GM12801 (cell line): ENCODE results near the gene METTL1.

Source experiments
- CTCF ChIP-seq: IDR thresholded peaks from one replicate; pipeline ENCODE4 v1.5.1; 2011; ENCODE audit warnings: control low read depth; ENCODE audit not compliant: insufficient read length; ENCODE audit errors: extremely low read depth

The METTL1 gene

GRCh38 chr12:57724936-57725740 is 46.8 kb downstream of the METTL1 start:
- no peak for TF ChIP-seq CTCF

GRCh38 chr12:57724003-57724935 is 47.6 kb downstream of the METTL1 start:
- no peak for TF ChIP-seq CTCF

- TF ChIP-seq CTCF = no peak
Measured at GRCh38 chr12:57723630-57723962, 48.3 kb downstream of the METTL1 start.

GRCh38 chr12:57722716-57723629 is 48.9 kb downstream of the METTL1 start:
- no peak for TF ChIP-seq CTCF

- TF ChIP-seq CTCF = no peak
Measured at GRCh38 chr12:57720606-57721595, 51.0 kb downstream of the METTL1 start.

- no peak for TF ChIP-seq CTCF
Measured at GRCh38 chr12:57719777-57720605, 51.9 kb downstream of the METTL1 start.
